HepG2 (cell line): ENCODE results near the gene ABCB8. TPM values are rescaled to one million over a fixed set of nuclear protein-coding genes. Genes with fewer than 3 reads are reported as not detected.

ENCODE experiments used
- AGO2 ChIP-seq: fragments of 200-400 bp; formaldehyde crosslinking; optimal IDR thresholded peaks from 2 replicates; pipeline ENCODE3; 2017; ENCODE audit warnings: mild to moderate bottlenecking, low read depth, low read length, moderate library complexity
- ATF7 ChIP-seq, 2 experiments: fragments of 450-650 bp in 1 of 2; sonication (generic) in 1 of 2; formaldehyde crosslinking in 1 of 2; IDR thresholded peaks; 2 replicates each; pipeline versions ENCODE4 v1.4.0 to v1.6.1; 2016 to 2020; ENCODE audit warnings: antibody characterized with exemption in 1 of 2, mild to moderate bottlenecking in 1 of 2, missing genetic modification reagents in 1 of 2
- ATF7-NPFF ChIP-seq: sonication (generic); formaldehyde crosslinking; IDR thresholded peaks from 2 replicates; pipeline ENCODE4 v1.8.1; 2023; ENCODE audit warnings: mild to moderate bottlenecking, low read depth, missing genetic modification reagents, moderate library complexity
- CBFB ChIP-seq: sonication (generic); formaldehyde crosslinking; IDR thresholded peaks from 2 replicates; pipeline ENCODE4 v1.4.0; 2020; ENCODE audit warnings: missing genetic modification reagents
- HES4 ChIP-seq: sonication (generic); formaldehyde crosslinking; IDR thresholded peaks from 2 replicates; pipeline ENCODE4 v1.9.0; 2021; ENCODE audit warnings: mild to moderate bottlenecking, missing genetic modification reagents, borderline replicate concordance
- HOXA3 ChIP-seq: sonication (generic); formaldehyde crosslinking; IDR thresholded peaks from 2 replicates; pipeline ENCODE4 v1.5.0; 2020; ENCODE audit warnings: missing genetic modification reagents
- KDM4B ChIP-seq: sonication (generic); formaldehyde crosslinking; IDR thresholded peaks from 2 replicates; pipeline ENCODE4 v1.4.0; 2020; ENCODE audit warnings: missing genetic modification reagents
- NCOR1 ChIP-seq: fragments of 200-600 bp; sonication (generic); IDR thresholded peaks from 2 replicates; pipeline ENCODE4 v1.7.0; 2017; ENCODE audit warnings: antibody characterized with exemption, low read length, borderline replicate concordance
- NFRKB ChIP-seq: fragments of 450-650 bp; IDR thresholded peaks from 2 replicates; pipeline ENCODE4 v1.6.1; 2017
- NPAS2 ChIP-seq: sonication (generic); formaldehyde crosslinking; IDR thresholded peaks from 2 replicates; pipeline ENCODE4 v1.8.0; 2022; ENCODE audit warnings: mild to moderate bottlenecking, missing genetic modification reagents, borderline replicate concordance
- RXRB ChIP-seq: IDR thresholded peaks from 2 replicates; pipeline ENCODE4 v1.6.1; 2016; ENCODE audit warnings: borderline replicate concordance, missing genetic modification reagents, missing compliant biosample characterization
- SIN3A ChIP-seq: IDR thresholded peaks from 2 replicates; pipeline ENCODE4 v1.6.1; 2011; ENCODE audit warnings: low read depth, mild to moderate bottlenecking, control low read depth, low read length, borderline replicate concordance
- SP1 ChIP-seq, 2 experiments: fragments of 450-650 bp in 1 of 2; sonication (generic) in 1 of 2; formaldehyde crosslinking in 1 of 2; IDR thresholded peaks; 2 replicates each; pipeline versions ENCODE4 v1.4.0 to v1.6.1; 2016 to 2020; ENCODE audit warnings: missing genetic modification reagents in 1 of 2
- XRCC5 ChIP-seq: fragments of 200-400 bp; formaldehyde crosslinking; optimal IDR thresholded peaks from 2 replicates; pipeline ENCODE3; 2017; ENCODE audit warnings: mild to moderate bottlenecking, low read length
- ZBTB1 ChIP-seq: sonication (generic); formaldehyde crosslinking; IDR thresholded peaks from 2 replicates; pipeline ENCODE4 v1.4.0; 2020; ENCODE audit warnings: missing genetic modification reagents, borderline replicate concordance
- ZFP36 ChIP-seq: fragments of 150-350 bp; IDR thresholded peaks from 2 replicates; pipeline ENCODE4 v1.6.1; 2018; ENCODE audit warnings: borderline replicate concordance, low read length, low read depth; ENCODE audit not compliant: partially characterized antibody
- ZNF136 ChIP-seq: sonication (generic); formaldehyde crosslinking; IDR thresholded peaks from 2 replicates; pipeline ENCODE4 v1.8.1; 2022; ENCODE audit warnings: low read depth, mild to moderate bottlenecking, moderate library complexity, missing genetic modification reagents
- ZNF460 ChIP-seq: sonication (generic); formaldehyde crosslinking; IDR thresholded peaks from 2 replicates; pipeline ENCODE4 v1.5.1; 2020; ENCODE audit warnings: missing genetic modification reagents, mild to moderate bottlenecking, borderline replicate concordance
- ZNF567 ChIP-seq: sonication (generic); formaldehyde crosslinking; IDR thresholded peaks from 2 replicates; pipeline ENCODE4 v1.8.1; 2023; ENCODE audit warnings: mild to moderate bottlenecking, missing genetic modification reagents, borderline replicate concordance
- ZNF800 ChIP-seq: sonication (generic); formaldehyde crosslinking; IDR thresholded peaks from 2 replicates; pipeline ENCODE4 v1.4.0; 2020; ENCODE audit warnings: missing genetic modification reagents
- polyA plus RNA-seq, 8 experiments: library from polyadenylated mRNA; depleted of rRNA in 3 of 8; stranded (reverse) in 7 of 8; unstranded in 1 of 8; fragments of >200 nt; fragmentation: Illumina TruSeq in 4 of 8; extraction: Trizol in 4 of 8; gene quantifications; 2 replicates each; pipeline versions ENCODE4 v1.2.1 to v1.2.3, GENCODE V29; 2011 to 2016; ENCODE audit warnings: low read depth in 4 of 8, missing spikeins in 1 of 8, mixed read lengths in 1 of 8; ENCODE audit not compliant: insufficient read depth in 1 of 8
- total RNA-seq, 5 experiments: library from RNA; depleted of rRNA; stranded (reverse); fragments of >200 nt; fragmentation: Illumina TruSeq; extraction: Trizol; gene quantifications; 2 replicates each; pipeline ENCODE4 v1.2.3, GENCODE V29; 2016; ENCODE audit warnings: low read depth in 1 of 5
- TF ChIP-seq, protein P1 (sequence below): sonication (generic); formaldehyde crosslinking; IDR thresholded peaks from 2 replicates; pipeline ENCODE4 v1.8.0; 2022; ENCODE audit warnings: mild to moderate bottlenecking, missing genetic modification reagents; ENCODE audit not compliant: insufficient replicate concordance
- TF ChIP-seq, protein P2 (sequence below): sonication (generic); formaldehyde crosslinking; IDR thresholded peaks from 2 replicates; pipeline ENCODE4 v1.4.0; 2020; ENCODE audit warnings: mild to moderate bottlenecking, missing genetic modification reagents
- TF ChIP-seq, protein P3 (sequence below): sonication (generic); formaldehyde crosslinking; IDR thresholded peaks from 2 replicates; pipeline ENCODE4 v1.5.1; 2020; ENCODE audit warnings: missing genetic modification reagents, mild to moderate bottlenecking, borderline replicate concordance

The ABCB8 gene
- total and polyA plus RNA-seq, 2 of the 13 experiments (the other 11 are each of a cell fraction or from before 2014, with no cell fraction given) = 6.6 to 16.7 TPM

DNA sequence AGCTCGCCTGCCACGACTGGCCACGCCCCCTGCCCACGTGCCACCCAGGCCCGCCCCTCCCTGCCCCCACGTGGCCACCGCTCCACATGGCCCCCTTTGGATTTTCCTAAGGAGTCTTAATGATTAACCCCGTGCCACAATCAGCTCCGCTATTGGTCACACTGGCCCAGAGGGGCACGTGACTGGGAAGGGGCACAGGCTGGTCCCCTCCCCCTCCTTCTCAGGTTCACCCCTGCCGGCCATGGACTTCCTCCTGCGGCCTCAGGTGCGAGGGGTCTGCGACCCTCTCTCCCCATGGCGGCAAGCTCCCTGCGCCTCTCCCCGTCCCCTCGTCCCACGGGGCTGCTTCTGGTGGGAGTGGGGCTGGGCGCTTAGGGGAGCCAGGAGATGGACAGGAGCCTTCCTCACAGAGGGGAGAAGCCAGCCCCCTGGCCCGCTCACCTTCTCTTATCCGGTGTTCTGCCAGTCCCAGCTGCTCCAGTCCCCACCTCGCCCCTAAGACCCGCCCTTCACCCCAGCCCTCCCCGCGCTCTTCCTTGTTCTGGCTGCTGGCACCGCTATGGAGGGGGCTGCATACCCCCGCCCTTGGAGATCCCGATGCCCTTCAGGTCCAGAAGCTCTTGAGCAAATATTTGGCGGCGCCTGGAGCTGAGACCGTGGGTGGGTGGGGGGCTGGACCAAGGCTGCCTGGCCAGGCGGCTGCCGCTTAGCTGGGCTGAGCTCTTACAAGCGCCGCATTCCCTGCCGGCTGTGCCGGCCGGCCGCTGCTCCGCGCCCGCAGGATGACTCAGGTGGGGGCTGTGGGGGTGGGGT, 34.4 kb downstream of the ABCB8 start (continued):
- TF ChIP-seq, protein P1, sequence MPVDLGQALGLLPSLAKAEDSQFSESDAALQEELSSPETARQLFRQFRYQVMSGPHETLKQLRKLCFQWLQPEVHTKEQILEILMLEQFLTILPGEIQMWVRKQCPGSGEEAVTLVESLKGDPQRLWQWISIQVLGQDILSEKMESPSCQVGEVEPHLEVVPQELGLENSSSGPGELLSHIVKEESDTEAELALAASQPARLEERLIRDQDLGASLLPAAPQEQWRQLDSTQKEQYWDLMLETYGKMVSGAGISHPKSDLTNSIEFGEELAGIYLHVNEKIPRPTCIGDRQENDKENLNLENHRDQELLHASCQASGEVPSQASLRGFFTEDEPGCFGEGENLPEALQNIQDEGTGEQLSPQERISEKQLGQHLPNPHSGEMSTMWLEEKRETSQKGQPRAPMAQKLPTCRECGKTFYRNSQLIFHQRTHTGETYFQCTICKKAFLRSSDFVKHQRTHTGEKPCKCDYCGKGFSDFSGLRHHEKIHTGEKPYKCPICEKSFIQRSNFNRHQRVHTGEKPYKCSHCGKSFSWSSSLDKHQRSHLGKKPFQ (CRISPR knock-in tag) = no peak
- TF ChIP-seq SIN3A (peak; percentile 66; the same call in 1 of the 2 replicates), ZBTB1 (CRISPR knock-in tag) (no peak), HES4 (CRISPR knock-in tag) (peak; percentile 76), KDM4B (CRISPR knock-in tag) (no peak), ATF7 (IDR thresholded peaks at IDR 0.05) (no peak), ATF7 (CRISPR knock-in tag; IDR thresholded peaks at IDR 0.05) (no peak), NCOR1 (peak; percentile 64; the same call in 1 of the 2 replicates), HOXA3 (peak; percentile 42; the same call in 1 of the 2 replicates), ZNF460 (CRISPR knock-in tag) (no peak), NFRKB (no peak), XRCC5 (peak; percentile 35), ZNF567 (CRISPR knock-in tag) (no peak), CBFB (no peak), ATF7-NPFF (CRISPR knock-in tag) (peak; percentile 78; the same call in 1 of the 2 replicates), AGO2 (peak; percentile 85), ZNF136 (0 out of 2 replicates have a peak, but pooled peaks have one; percentile 27), ZFP36 (no peak), ZNF800 (CRISPR knock-in tag) (no peak), RXRB (no peak), NPAS2 (no peak), SP1 (IDR thresholded peaks at IDR 0.05) (no peak), SP1 (CRISPR knock-in tag; IDR thresholded peaks at IDR 0.05) (peak; percentile 92)
- TF ChIP-seq, protein P2, sequence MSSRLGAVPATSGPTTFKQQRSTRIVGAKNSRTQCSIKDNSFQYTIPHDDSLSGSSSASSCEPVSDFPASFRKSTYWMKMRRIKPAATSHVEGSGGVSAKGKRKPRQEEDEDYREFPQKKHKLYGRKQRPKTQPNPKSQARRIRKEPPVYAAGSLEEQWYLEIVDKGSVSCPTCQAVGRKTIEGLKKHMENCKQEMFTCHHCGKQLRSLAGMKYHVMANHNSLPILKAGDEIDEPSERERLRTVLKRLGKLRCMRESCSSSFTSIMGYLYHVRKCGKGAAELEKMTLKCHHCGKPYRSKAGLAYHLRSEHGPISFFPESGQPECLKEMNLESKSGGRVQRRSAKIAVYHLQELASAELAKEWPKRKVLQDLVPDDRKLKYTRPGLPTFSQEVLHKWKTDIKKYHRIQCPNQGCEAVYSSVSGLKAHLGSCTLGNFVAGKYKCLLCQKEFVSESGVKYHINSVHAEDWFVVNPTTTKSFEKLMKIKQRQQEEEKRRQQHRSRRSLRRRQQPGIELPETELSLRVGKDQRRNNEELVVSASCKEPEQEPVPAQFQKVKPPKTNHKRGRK (CRISPR knock-in tag) = no peak
- TF ChIP-seq, protein P3, sequence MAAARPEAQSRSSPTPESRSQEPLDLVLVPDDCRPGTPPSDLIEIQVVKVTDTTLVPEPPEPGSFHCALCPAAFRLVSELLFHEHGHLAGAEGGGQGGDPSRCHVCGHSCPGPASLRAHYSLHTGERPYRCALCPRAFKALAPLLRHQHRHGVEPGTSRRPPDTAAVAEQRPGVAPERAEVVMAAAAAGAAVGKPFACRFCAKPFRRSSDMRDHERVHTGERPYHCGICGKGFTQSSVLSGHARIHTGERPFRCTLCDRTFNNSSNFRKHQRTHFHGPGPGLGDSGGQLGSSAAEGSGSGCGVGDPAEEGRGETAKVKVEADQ (CRISPR knock-in tag) = peak; percentile 69; the same call in 1 of the 2 replicates
